ENCODE results near the gene SESN1. TPM values are rescaled to one million over a fixed set of nuclear protein-coding genes. Genes with fewer than 3 reads are reported as not detected.
"Not testable (repeated sequence)": the region's sequence is repeated elsewhere in the genome, so short reads cannot be mapped to it uniquely, and the experiment has no call there.

Gene SESN1
- total RNA-seq, 1 experiment from 2014 or later = 1.9 TPM

GRCh38 chr6:108983151-108983550 lies 111.5 kb downstream of the SESN1 start:
- Histone ChIP-seq H3K79me2 (ENCODE audit: low read length) (no peaks in the 10 kb centered on the region), H4K20me1 (ENCODE audit: insufficient read depth, low read depth, low read length) (no peaks in the 10 kb centered on the region), H3K4me3 (ENCODE audit: low read length) (no peak overlapping the region), H3K9me3 (ENCODE audit: low read length) (no peaks in the 10 kb centered on the region), H3K9ac (ENCODE audit: low read length) (no peak overlapping the region), H3K4me2 (ENCODE audit: low read depth, low read length, poor library complexity, severe bottlenecking) (no peak overlapping the region), H2AFZ (ENCODE audit: low read length) (no peak overlapping the region), H3K9me2 (replicated peaks; ENCODE audit: insufficient read depth, low read length) (no peaks in the 10 kb centered on the region), H3K27me3 (ENCODE audit: low read length) (no peaks in the 10 kb centered on the region), H3K4me1 (ENCODE audit: low read length) (no peaks in the 10 kb centered on the region), H3K27ac (ENCODE audit: low read length) (no peak overlapping the region), H3K36me3 (ENCODE audit: insufficient read depth, low read length) (no peaks in the 10 kb centered on the region)
- DNase-seq = no peak

GRCh38 chr6:108982154-108983113 lies 112.2 kb downstream of the SESN1 start:
- Histone ChIP-seq H4K20me1 (ENCODE audit: insufficient read depth, low read depth, low read length) (no peaks in the 10 kb centered on the region), H3K9me2 (replicated peaks; ENCODE audit: insufficient read depth, low read length) (no peaks in the 10 kb centered on the region)
- DNase-seq = no peak

GRCh38 chr6:108978638-108979037 lies 116.0 kb downstream of the SESN1 start:
- not testable (repeated sequence) for H3K9me3 ChIP-seq (ENCODE audit: low read length); H4K20me1 ChIP-seq (ENCODE audit: insufficient read depth, low read depth, low read length); H3K36me3 ChIP-seq (ENCODE audit: insufficient read depth, low read length); H3K4me1 ChIP-seq (ENCODE audit: low read length); H3K9ac ChIP-seq (ENCODE audit: low read length); H3K4me2 ChIP-seq (ENCODE audit: low read depth, low read length, poor library complexity, severe bottlenecking); DNase-seq; H3K27ac ChIP-seq (ENCODE audit: low read length); H3K4me3 ChIP-seq (ENCODE audit: low read length); H3K9me2 ChIP-seq (replicated peaks; ENCODE audit: insufficient read depth, low read length); H3K79me2 ChIP-seq (ENCODE audit: low read length); H3K27me3 ChIP-seq (ENCODE audit: low read length); H2AFZ ChIP-seq (ENCODE audit: low read length)

More at GRCh38 chr6:108982154-108983113, 112.2 kb downstream of the SESN1 start:
- Histone ChIP-seq H3K4me1 (ENCODE audit: low read length) (no peaks in the 10 kb centered on the region), H3K4me2 (ENCODE audit: low read depth, low read length, poor library complexity, severe bottlenecking) (no peak overlapping the region), H3K36me3 (ENCODE audit: insufficient read depth, low read length) (no peaks in the 10 kb centered on the region), H3K27ac (ENCODE audit: low read length) (no peak overlapping the region), H3K4me3 (ENCODE audit: low read length) (no peak overlapping the region), H2AFZ (ENCODE audit: low read length) (no peak overlapping the region), H3K27me3 (ENCODE audit: low read length) (no peaks in the 10 kb centered on the region), H3K9me3 (ENCODE audit: low read length) (no peaks in the 10 kb centered on the region), H3K79me2 (ENCODE audit: low read length) (no peaks in the 10 kb centered on the region), H3K9ac (ENCODE audit: low read length) (no peak overlapping the region)

- no peak for DNase-seq
- no peak overlapping the region for H3K4me3 ChIP-seq (ENCODE audit: low read length)
- no peak overlapping the region for H3K4me2 ChIP-seq (ENCODE audit: low read depth, low read length, poor library complexity, severe bottlenecking)
- H4K20me1 ChIP-seq (ENCODE audit: insufficient read depth, low read depth, low read length) = no peaks in the 10 kb centered on the region
- no peak overlapping the region for H2AFZ ChIP-seq (ENCODE audit: low read length)
- H3K27ac ChIP-seq (ENCODE audit: low read length) = no peak overlapping the region
- no peaks in the 10 kb centered on the region for H3K79me2 ChIP-seq (ENCODE audit: low read length)
- H3K9ac ChIP-seq (ENCODE audit: low read length) = no peak overlapping the region
- no peaks in the 10 kb centered on the region for H3K9me3 ChIP-seq (ENCODE audit: low read length)
- H3K4me1 ChIP-seq (ENCODE audit: low read length) = no peaks in the 10 kb centered on the region
- H3K36me3 ChIP-seq (ENCODE audit: insufficient read depth, low read length) = no peaks in the 10 kb centered on the region
- no peaks in the 10 kb centered on the region for H3K9me2 ChIP-seq (replicated peaks; ENCODE audit: insufficient read depth, low read length)
- no peaks in the 10 kb centered on the region for H3K27me3 ChIP-seq (ENCODE audit: low read length)
Observed at GRCh38 chr6:108974201-108974600, 120.4 kb downstream of the SESN1 start.

GRCh38 chr6:108969776-108970175 lies 124.9 kb downstream of the SESN1 start:
- Histone ChIP-seq H3K4me1 (ENCODE audit: low read length) (no peaks in the 10 kb centered on the region), H3K9me3 (ENCODE audit: low read length) (no peaks in the 10 kb centered on the region), H3K9me2 (replicated peaks; ENCODE audit: insufficient read depth, low read length) (no peaks in the 10 kb centered on the region), H4K20me1 (ENCODE audit: insufficient read depth, low read depth, low read length) (no peaks in the 10 kb centered on the region), H3K79me2 (ENCODE audit: low read length) (no peaks in the 10 kb centered on the region), H3K27ac (ENCODE audit: low read length) (no peak overlapping the region), H3K27me3 (ENCODE audit: low read length) (no peaks in the 10 kb centered on the region), H3K4me3 (ENCODE audit: low read length) (no peak overlapping the region), H2AFZ (ENCODE audit: low read length) (no peak overlapping the region), H3K36me3 (ENCODE audit: insufficient read depth, low read length) (no peaks in the 10 kb centered on the region), H3K9ac (ENCODE audit: low read length) (no peak overlapping the region), H3K4me2 (ENCODE audit: low read depth, low read length, poor library complexity, severe bottlenecking) (no peak overlapping the region)
- no peak for DNase-seq

- Histone ChIP-seq H4K20me1 (ENCODE audit: insufficient read depth, low read depth, low read length) (no peaks in the 10 kb centered on the region), H3K9ac (ENCODE audit: low read length) (no peak overlapping the region), H3K27ac (ENCODE audit: low read length) (no peak overlapping the region), H3K4me3 (ENCODE audit: low read length) (no peak overlapping the region), H2AFZ (ENCODE audit: low read length) (no peak overlapping the region), H3K9me3 (ENCODE audit: low read length) (no peaks in the 10 kb centered on the region), H3K4me1 (ENCODE audit: low read length) (no peaks in the 10 kb centered on the region), H3K9me2 (replicated peaks; ENCODE audit: insufficient read depth, low read length) (no peaks in the 10 kb centered on the region), H3K36me3 (ENCODE audit: insufficient read depth, low read length) (no peaks in the 10 kb centered on the region), H3K79me2 (ENCODE audit: low read length) (no peaks in the 10 kb centered on the region), H3K27me3 (ENCODE audit: low read length) (no peaks in the 10 kb centered on the region), H3K4me2 (ENCODE audit: low read depth, low read length, poor library complexity, severe bottlenecking) (no peak overlapping the region)
- no peak for DNase-seq
Observed at GRCh38 chr6:108968325-108969316, 126.0 kb downstream of the SESN1 start.

- DNase-seq = no peak
- H3K4me2 ChIP-seq (ENCODE audit: low read depth, low read length, poor library complexity, severe bottlenecking) = no peak overlapping the region
Observed at GRCh38 chr6:108966855-108967755, 127.5 kb downstream of the SESN1 start.

More at GRCh38 chr6:108966855-108967755, 127.5 kb downstream of the SESN1 start:
- no peaks in the 10 kb centered on the region for H3K36me3 ChIP-seq (ENCODE audit: insufficient read depth, low read length)
- H3K9ac ChIP-seq (ENCODE audit: low read length) = no peak overlapping the region
- H3K4me3 ChIP-seq (ENCODE audit: low read length) = no peak overlapping the region
- H4K20me1 ChIP-seq (ENCODE audit: insufficient read depth, low read depth, low read length) = no peaks in the 10 kb centered on the region
- no peak overlapping the region for H3K27ac ChIP-seq (ENCODE audit: low read length)
- H3K9me3 ChIP-seq (ENCODE audit: low read length) = no peaks in the 10 kb centered on the region
- H3K79me2 ChIP-seq (ENCODE audit: low read length) = no peaks in the 10 kb centered on the region
- no peaks in the 10 kb centered on the region for H3K4me1 ChIP-seq (ENCODE audit: low read length)
- H3K27me3 ChIP-seq (ENCODE audit: low read length) = no peaks in the 10 kb centered on the region
- H2AFZ ChIP-seq (ENCODE audit: low read length) = no peak overlapping the region
- H3K9me2 ChIP-seq (replicated peaks; ENCODE audit: insufficient read depth, low read length) = no peaks in the 10 kb centered on the region
